A673 (cell line): ENCODE measurements around the gene NECTIN1. TPM values are rescaled to one million over a fixed set of nuclear protein-coding genes. Genes with fewer than 3 reads are reported as not detected.

ENCODE experiments used
- BruUV-seq: library from RNA; stranded (reverse); fragments of 400-500 nt; replicated peaks from 2 replicates; lab custom pipeline; 2021; lab: Mats Ljungman, UMichigan
- CTCF ChIA-PET: fragments of 300-600 bp; sonication (Branson Sonifier 250); formaldehyde crosslinking; loops from one replicate; lab custom pipeline; 2022; ENCODE audit warnings: antibody characterized with exemption; lab: Charles Lee
- POLR2A ChIA-PET: fragments of 300-600 bp; sonication (Branson Sonifier 250); formaldehyde crosslinking; loops from one replicate; lab custom pipeline; 2022; ENCODE audit warnings: antibody characterized with exemption; ENCODE audit not compliant: low non-redundant PET; lab: Charles Lee
- DNase-seq: peaks from one replicate; pipeline ENCODE4 v3.0.0-alpha.2; 2015; ENCODE audit warnings: low spot score
- H3K27ac ChIP-seq: fragments of 200-600 bp; sonication (generic); 2 replicates; pipeline ENCODE4 v1.5.1; 2016; ENCODE audit warnings: mixed run types, low read depth, mild to moderate bottlenecking, mixed read lengths, antibody characterized with exemption, low read length; ENCODE audit not compliant: poor library complexity, severe bottlenecking
- H3K27me3 ChIP-seq: fragments of 200-600 bp; sonication (generic); replicated peaks from 2 replicates; pipeline ENCODE4 v1.6.1; 2017; ENCODE audit warnings: mixed run types, low read depth, mild to moderate bottlenecking, mixed read lengths, antibody characterized with exemption, low read length; ENCODE audit not compliant: insufficient read depth, poor library complexity
- H3K36me3 ChIP-seq: fragments of 200-600 bp; sonication (generic); 2 replicates; pipeline ENCODE4 v1.6.1; 2016; ENCODE audit warnings: mixed run types, mild to moderate bottlenecking, mixed read lengths, antibody characterized with exemption, low read length; ENCODE audit not compliant: insufficient read depth, poor library complexity, severe bottlenecking
- H3K4me1 ChIP-seq: fragments of 200-600 bp; sonication (generic); 2 replicates; pipeline ENCODE4 v1.6.1; 2017; ENCODE audit warnings: mixed run types, mild to moderate bottlenecking, mixed read lengths, antibody characterized with exemption, low read length; ENCODE audit not compliant: insufficient read depth, poor library complexity, severe bottlenecking
- H3K4me3 ChIP-seq: fragments of 200-600 bp; sonication (generic); 2 replicates; pipeline ENCODE4 v1.5.1; 2016; ENCODE audit warnings: low read depth, mixed run types, mild to moderate bottlenecking, mixed read lengths, low read length; ENCODE audit not compliant: poor library complexity, severe bottlenecking
- H3K9me3 ChIP-seq: fragments of 200-600 bp; sonication (generic); 2 replicates; pipeline ENCODE4 v1.6.1; 2016; ENCODE audit warnings: mixed run types, low read depth, mild to moderate bottlenecking, mixed read lengths, antibody characterized with exemption, low read length; ENCODE audit not compliant: poor library complexity, severe bottlenecking
- EZH2 ChIP-seq: fragments of 200-600 bp; sonication (generic); IDR thresholded peaks from 2 replicates; pipeline ENCODE4 v1.6.1; 2017; ENCODE audit warnings: borderline replicate concordance, low read depth, mild to moderate bottlenecking, mixed read lengths, antibody characterized with exemption, low read length; ENCODE audit not compliant: poor library complexity, severe bottlenecking
- intact Hi-C: fragments of 100-400 bp; cut with micrococcal nuclease; formaldehyde crosslinking; loops from one replicate; pipeline ENCODE4 v1.10.0; 2022; ENCODE audit not compliant: unreplicated experiment
- total RNA-seq: library from RNA; stranded (reverse); gene quantifications from 2 replicates; pipeline ENCODE4 v1.2.3, GENCODE V29; 2021
- TF ChIP-seq, protein P1 (sequence below): fragments of 300-800, 200-600 bp; sonication (generic); conservative IDR thresholded peaks from 2 replicates; pipeline ENCODE4 v1.5.1; 2017; ENCODE audit warnings: low read depth, mild to moderate bottlenecking, antibody characterized with exemption, low read length, moderate library complexity, mixed read lengths

Gene NECTIN1
- total RNA-seq, 1 experiment from 2014 or later, result 10.1 TPM

- no TSS peak for BruUV-seq
- TF ChIP-seq EZH2, result no peak
- TF ChIP-seq, protein P1, sequence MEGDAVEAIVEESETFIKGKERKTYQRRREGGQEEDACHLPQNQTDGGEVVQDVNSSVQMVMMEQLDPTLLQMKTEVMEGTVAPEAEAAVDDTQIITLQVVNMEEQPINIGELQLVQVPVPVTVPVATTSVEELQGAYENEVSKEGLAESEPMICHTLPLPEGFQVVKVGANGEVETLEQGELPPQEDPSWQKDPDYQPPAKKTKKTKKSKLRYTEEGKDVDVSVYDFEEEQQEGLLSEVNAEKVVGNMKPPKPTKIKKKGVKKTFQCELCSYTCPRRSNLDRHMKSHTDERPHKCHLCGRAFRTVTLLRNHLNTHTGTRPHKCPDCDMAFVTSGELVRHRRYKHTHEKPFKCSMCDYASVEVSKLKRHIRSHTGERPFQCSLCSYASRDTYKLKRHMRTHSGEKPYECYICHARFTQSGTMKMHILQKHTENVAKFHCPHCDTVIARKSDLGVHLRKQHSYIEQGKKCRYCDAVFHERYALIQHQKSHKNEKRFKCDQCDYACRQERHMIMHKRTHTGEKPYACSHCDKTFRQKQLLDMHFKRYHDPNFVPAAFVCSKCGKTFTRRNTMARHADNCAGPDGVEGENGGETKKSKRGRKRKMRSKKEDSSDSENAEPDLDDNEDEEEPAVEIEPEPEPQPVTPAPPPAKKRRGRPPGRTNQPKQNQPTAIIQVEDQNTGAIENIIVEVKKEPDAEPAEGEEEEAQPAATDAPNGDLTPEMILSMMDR, result no peak
Measured at GRCh38 chr11:119749006-119749565, 20.1 kb upstream of the NECTIN1 start.

DNA sequence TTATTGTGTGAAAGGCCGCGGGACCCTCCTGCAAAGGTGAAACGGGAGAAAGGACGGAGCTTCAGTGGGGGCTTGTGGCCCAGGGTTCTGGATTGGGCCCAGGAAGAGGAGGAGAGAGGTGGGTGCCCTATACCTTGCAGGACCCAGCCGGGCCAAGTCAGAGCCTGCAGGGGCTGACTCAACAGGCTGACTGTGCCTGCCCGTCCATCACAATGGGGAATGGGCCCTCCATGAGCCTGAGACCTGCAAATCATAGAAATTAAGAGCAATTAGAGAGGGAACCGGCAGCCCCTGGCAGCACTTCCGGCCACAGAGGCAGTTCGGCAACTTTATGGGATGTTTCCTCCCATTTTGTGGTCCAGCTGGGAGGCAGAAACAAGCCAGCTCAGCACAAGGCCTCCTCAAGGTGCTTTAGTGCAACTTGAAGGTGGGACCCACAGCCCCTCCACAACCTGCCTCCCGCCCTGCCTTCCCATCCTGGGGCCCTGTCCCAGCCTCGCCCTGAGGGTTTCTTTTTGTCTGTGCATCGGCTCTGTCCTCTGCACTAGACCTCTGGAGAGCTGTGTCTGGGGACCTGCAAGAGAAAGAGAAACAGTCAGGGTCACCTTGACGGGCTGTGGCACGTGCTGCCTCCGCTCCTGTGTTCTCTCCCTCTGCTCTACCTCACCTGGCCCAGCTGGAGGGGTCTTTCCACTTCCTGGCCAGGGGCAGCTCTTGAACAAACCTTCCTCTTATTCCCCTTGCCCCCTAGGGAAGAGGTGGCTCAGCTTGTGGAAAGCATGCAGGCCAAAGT is 19.1 kb upstream of the NECTIN1 start:
- no peak overlapping the region for H3K27ac ChIP-seq
- H3K4me1 ChIP-seq, result no peaks in the 10 kb centered on the region
- POLR2A ChIA-PET, result no interaction called here
- peaks cover under 1% of the 10 kb centered on the region for H3K27me3 ChIP-seq
- no peak overlapping the region for H3K4me3 ChIP-seq
- TF ChIP-seq EZH2, result no peak
- TF ChIP-seq, protein P1, result no peak
- intact Hi-C loops, result no loop called here
- no peaks in the 10 kb centered on the region for H3K9me3 ChIP-seq
- CTCF ChIA-PET, result no interaction called here
- H3K36me3 ChIP-seq, result no peaks in the 10 kb centered on the region
- BruUV-seq, result no TSS peak
- no peak for DNase-seq

More at GRCh38 chr11:119749006-119749565, 20.1 kb upstream of the NECTIN1 start:
- no peak for DNase-seq
- no peaks in the 10 kb centered on the region for H3K9me3 ChIP-seq
- H3K27me3 ChIP-seq, result no peaks in the 10 kb centered on the region
- ChIA-PET CTCF (no interaction called here), POLR2A (no interaction called here)
- intact Hi-C loops, result no loop called here
- no peak overlapping the region for H3K27ac ChIP-seq
- no peaks in the 10 kb centered on the region for H3K4me1 ChIP-seq
- no peaks in the 10 kb centered on the region for H3K36me3 ChIP-seq
- no peak overlapping the region for H3K4me3 ChIP-seq

GRCh38 chr11:119745776-119746535 is 17.0 kb upstream of the NECTIN1 start:
- DNase-seq, result no peak
- Histone ChIP-seq H3K4me1 (peaks cover 14% of the 10 kb centered on the region), H3K27ac (no peak overlapping the region), H3K4me3 (no peak overlapping the region), H3K36me3 (no peaks in the 10 kb centered on the region), H3K27me3 (peaks cover 5% of the 10 kb centered on the region), H3K9me3 (no peaks in the 10 kb centered on the region)
- ChIA-PET POLR2A (no interaction called here), CTCF (no interaction called here)
- BruUV-seq, result no TSS peak
- TF ChIP-seq EZH2, result no peak
- TF ChIP-seq, protein P1, result no peak
- intact Hi-C loops, result no loop called here
